SK-N-MC (cell line): ENCODE data around the gene REPS1.

Experiments
- EZH2 ChIP-seq: fragments of 200-600 bp; sonication (generic); IDR thresholded peaks from one replicate; pipeline ENCODE4 v1.6.1; 2017; ENCODE audit warnings: antibody characterized with exemption
- POLR2AphosphoS5 ChIP-seq: IDR thresholded peaks from 2 replicates; pipeline ENCODE4 v1.6.1; 2012; ENCODE audit warnings: mild to moderate bottlenecking, low read depth, low read length, borderline replicate concordance

DNA sequence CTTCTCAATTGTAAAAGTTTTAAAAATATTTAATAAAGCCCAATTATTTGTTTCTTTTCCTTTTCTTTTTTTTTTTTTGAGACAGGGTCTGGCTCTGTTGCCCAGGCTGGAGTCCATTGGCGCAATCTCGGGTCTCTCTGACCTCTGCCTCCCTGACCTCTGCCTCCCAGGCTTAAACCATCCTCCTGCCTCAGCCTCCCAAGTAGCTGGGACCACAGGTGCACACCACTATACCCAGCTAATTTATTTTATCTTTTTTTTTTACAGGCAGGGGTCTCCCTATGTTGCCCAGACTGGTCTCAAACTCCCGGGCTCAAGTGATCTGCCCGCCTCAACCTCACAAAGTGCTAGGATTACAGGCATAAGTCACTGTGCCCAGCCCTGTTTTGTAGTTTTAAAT, 9.8 kb downstream of the REPS1 start:
- TF ChIP-seq EZH2 = no peak
- no peak for TF ChIP-seq POLR2AphosphoS5
